NCI-H2029 (cell line): Measurements from ENCODE around the gene STK11.

Experiments used
- DNase-seq: peaks from one replicate; lab custom pipeline; 2025; lab: John Stamatoyannopoulos, UW

The STK11 gene

GRCh38 chr19:1210227-1210538 lies 4.6 kb downstream of the STK11 start:
- no peak for DNase-seq

DNA sequence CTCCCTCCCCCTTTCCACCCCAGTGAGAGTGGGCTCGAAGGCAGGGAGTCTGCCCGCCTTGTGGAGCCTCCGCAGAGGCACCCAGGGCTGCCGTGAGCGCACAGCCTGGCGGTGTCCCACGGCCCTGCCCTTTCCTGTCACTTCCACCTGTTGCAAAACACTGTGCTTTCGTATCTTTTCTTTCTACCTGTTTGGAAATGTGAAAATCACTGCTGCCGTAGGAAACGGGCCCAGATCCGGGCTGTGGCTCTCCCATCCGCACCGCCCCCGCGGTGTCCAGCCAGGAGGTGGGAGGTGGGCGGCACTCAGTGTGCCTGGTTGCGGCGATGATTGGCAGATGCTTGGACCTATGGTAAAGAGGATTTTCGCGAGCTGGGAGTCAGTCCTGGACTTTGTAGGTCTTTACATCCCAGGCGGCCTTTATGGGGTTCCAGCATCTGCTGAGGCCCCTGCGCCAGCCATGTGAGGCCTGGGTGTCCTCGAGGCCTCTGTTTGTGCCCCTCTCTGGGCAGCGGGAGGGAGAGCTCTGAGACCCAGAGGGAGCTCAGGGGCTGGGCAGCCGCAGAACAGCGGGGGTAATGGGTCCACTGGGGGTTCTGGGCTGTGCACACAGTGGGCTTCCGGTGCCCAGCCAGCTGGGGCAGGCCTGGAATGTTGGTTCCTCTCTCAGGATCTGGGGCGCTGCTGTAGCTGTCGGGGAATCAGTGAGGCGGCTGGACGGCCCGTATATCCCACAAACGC lies 6.1 kb downstream of the STK11 start:
- no peak for DNase-seq

DNA sequence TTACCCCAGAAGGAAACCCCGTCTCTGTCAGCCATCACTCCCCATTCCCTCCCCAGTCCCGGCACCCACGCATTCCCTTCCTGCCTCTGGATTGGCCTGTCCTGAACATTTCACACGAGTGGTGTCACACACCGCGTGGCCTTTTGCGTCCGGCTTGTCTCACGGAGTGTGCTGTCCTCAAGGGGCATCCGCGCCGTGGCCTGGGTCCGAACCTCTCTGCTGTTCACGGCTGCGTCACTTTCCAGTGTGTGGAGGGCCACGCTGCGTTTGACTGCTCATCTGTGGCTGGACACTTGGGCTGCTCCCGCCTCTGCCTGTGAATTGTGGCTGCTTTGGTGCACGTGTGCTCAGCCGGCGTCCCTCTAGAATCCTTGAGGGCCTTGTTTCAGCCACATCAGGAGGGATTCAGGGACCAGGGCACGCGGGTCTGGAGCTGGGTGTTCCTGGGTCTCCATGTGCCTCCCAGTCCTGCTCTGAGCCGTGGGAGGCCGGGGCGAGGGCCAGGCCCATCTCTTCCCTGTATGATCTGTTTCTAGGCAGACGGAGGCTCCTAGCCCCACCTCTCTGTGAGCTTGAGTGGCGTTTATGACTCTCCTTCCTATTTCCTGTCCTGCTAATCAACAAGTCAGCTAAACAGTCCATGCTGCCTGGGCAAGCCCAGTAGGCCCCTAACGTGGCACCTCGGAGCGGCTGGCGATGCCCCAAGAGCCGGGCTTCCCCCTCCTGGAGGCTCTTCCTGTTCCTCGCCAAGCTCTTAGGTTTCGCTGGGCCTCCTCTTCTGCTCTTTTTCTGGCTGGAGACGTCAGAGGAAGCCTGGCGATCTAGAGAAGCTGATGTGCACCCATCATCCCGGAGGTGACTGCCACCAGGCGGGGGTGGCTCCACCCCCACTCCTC lies 8.1 kb downstream of the STK11 start:
- no peak for DNase-seq

DNA sequence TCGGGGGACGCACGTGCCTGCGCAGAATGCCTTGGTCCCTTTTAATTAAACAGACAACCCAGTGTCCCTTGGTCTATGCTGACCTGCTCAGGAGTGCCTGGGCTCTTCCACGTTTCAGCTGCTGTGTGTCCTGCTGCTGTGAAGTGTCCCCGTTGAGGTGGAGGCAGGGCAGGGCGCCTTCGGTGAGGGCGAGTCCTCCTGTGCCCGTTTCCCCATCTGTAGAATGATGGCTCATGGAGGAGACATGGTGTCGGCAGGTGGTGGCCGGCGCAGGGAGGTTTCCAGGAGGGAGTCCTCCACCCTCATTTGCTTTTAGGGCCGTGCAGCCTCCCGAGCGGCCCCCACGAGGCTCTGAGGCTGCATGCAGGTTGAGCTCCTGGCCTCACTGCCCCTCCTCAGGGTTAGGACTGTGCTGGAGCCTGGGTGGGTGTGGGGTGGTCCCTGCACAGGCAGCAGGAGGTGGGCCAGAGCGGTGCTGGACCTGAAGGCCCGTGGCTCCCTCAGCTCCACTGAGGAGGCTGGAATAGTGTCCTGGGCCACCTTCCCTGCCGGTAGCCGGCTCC lies 8.8 kb downstream of the STK11 start:
- DNase-seq = no peak

DNA sequence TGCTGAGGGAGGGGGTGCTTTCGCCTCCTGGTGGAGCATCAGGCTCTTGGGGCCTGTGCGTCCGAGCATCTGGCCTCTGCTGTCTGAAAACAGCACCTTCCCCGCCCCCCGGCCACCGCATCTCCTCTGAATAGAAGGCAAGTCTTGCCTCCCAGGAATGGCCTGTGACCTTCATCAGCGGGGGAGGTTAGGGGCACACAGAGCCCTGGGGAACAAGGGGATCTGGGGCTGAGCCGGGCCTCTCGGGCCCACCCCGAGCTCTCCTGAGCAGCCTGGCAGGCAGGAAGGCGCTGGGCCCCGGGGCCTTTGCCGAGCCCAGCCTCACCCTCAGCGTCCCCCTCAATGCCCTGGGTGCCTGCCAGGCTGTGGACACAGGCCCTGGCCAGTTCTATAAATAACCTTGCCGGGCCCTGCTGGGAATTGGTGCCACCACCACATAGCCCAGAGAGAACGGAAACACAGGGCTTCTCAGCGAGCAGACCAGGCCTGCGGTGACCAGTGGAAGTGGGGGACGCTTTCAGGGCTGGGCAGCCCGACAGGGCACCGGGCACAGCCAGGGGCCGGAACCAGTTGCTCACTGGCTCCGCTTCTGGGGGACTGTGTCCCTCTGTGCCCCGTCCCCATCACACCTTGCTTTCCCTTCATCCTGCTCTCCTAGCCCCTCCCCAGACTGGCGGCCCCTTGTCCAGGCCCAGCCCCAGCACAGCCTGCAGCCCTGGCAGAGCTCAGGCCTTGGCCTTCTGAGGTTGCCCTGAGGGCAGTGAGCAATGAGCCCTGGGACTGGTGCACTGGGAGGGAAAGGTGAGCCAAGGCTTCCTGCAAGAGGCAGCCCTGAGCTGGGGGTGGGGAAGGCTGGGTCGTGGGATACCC lies 9.5 kb downstream of the STK11 start:
- DNase-seq = no peak

- no peak for DNase-seq
These were observed 11.2 kb downstream of the STK11 start for GRCh38 chr19:1216756-1217155.

- no peak for DNase-seq
These were observed 11.8 kb downstream of the STK11 start for GRCh38 chr19:1217366-1217765.

DNA sequence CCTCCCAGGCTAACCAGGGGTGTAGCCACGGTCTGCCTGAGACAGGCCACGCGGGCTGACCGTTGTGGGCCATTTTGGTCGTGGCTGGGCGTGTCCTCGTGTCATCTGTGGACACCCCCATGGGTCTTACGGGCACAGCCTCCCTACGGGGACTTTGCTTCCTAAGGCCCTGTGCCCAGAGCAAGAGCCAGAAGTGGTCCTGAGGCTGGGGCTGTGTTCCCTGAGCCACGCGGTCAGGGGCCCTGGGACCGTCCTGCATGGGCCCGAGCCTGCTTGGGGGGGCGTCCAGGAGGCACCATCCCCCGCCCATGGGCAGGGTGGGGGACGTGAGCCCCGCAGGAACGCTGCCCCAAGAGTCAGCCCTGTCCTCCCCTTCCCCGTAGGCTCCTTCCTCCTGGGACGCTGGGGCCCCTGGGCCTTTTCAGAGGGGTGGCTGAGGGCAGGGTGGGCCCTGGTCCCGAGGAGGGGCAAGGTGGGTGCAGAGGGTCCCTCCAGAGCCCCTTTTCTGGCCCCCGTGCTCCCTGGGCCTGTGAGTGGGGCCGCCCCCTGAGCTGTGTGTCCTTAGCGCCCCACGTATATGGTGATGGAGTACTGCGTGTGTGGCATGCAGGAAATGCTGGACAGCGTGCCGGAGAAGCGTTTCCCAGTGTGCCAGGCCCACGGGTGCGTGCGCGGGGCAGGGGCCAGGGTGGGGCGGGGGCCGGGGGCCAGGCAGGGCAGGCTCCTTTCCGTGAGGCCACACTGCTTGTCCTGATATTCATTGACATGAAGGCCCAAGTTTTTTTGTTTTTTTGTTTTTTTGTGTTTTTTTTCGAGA lies 13.4 kb downstream of the STK11 start:
- DNase-seq = no peak

- DNase-seq = no peak
These were observed 14.4 kb downstream of the STK11 start for GRCh38 chr19:1219786-1220476.

GRCh38 chr19:1220477-1220930 lies 14.9 kb downstream of the STK11 start:
- DNase-seq = no peak

- no peak for DNase-seq
These were observed 15.7 kb downstream of the STK11 start for GRCh38 chr19:1220976-1221903.

DNA sequence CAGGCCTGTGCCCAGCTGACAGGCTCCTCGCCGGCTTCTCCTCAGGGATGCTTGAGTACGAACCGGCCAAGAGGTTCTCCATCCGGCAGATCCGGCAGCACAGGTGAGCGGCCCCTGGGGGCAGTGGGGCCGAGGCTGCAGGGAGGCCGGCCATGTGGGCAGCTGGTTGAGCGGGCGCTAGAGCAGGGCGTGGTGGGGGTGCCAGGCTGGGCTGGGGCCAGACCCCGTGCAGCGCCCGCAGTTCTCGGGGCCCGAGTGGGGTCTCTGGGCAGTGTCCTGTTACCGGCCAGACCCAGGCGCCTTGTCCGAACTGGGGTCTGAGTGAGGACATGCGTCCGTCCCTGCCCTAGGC lies 16.3 kb downstream of the STK11 start:
- no peak for DNase-seq

- no peak for DNase-seq
These were observed 16.8 kb downstream of the STK11 start for GRCh38 chr19:1222394-1222793.

DNA sequence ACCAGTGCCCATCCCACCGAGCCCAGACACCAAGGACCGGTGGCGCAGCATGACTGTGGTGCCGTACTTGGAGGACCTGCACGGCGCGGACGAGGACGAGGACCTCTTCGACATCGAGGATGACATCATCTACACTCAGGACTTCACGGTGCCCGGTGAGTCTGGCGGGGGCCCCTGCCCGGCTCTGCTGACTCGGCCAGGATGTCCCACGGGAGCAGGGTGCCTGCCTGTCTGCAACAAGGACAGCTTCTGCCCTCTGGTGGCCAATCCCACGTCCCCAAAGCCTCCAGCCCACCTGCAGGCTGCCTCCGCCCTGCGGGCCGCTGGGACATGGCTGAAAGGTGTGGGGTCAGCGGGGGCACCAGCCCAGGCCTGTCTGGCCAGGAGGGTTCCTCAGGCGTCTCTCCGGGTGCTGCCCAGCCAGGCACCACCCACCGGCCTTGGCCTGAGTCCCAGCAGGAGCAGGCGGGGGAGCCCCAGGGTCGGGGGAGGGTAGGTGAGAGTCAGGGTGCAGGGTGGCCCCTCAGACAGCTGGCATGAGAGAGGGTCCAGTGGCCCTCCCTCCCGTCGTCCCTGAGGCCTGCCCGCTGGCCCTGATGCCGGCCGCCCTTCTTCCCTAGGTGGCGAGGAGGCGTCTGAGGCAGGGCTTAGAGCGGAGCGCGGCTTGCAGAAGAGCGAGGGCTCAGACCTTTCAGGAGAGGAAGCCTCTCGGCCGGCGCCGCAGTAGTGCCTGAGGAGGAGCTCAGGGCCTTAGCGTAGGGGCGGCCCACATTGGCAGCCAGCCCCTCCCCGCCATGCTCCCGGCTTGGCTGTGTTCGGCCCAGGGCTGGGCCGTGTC lies 17.7 kb downstream of the STK11 start:
- no peak for DNase-seq

- DNase-seq = no peak
These were observed 18.7 kb downstream of the STK11 start for GRCh38 chr19:1224047-1224825.

- no peak for DNase-seq
These were observed 19.3 kb downstream of the STK11 start for GRCh38 chr19:1224847-1225246.

DNA sequence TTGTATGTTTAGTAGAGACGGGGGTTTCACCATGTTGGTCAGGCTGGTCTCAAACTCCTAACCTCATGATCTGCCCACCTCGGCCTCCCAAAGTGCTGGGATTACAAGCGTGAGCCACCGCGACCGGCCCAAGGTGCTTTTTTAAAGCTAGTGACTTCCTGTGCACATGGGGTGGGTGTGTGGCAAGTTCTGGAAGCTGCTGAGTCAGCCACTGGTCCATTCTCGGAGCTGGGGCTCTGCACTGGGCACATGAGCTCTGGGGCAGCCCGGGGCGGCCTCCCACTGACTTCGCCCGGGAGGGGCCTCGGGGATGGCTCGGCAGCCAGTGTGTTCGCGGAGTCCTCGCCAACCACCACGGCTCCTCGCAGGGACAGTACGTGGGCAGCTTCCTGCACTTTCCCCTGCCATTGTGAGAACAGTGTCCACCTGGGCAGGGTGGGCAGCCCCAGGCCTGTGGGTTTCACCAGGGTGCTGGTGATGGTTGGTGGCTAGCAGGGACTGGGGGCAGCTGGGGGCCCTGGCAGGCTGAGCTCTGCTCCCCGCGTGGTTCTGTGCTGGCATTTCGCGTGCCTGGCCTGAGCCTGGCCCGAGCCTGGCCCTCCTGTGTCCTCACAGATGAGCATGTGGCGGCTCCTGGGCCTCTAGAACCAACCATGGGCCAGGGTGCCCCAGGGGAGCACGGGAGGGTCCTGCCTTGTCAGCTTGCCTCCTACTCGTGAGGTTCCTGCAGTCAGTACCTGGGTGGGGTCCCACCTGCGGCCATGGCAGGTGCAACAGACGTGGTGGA lies 20.1 kb downstream of the STK11 start:
- DNase-seq = no peak
